HG03175 (cell line): ENCODE measurements around the gene SIM2.

Experiments used
- ATAC-seq: cut with Tn5 transposase; IDR thresholded peaks from one replicate; pipeline ENCODE4 v1.9.1; 2021; ENCODE audit warnings: mild to moderate bottlenecking, moderate library complexity; ENCODE audit not compliant: unreplicated experiment

Gene SIM2

DNA sequence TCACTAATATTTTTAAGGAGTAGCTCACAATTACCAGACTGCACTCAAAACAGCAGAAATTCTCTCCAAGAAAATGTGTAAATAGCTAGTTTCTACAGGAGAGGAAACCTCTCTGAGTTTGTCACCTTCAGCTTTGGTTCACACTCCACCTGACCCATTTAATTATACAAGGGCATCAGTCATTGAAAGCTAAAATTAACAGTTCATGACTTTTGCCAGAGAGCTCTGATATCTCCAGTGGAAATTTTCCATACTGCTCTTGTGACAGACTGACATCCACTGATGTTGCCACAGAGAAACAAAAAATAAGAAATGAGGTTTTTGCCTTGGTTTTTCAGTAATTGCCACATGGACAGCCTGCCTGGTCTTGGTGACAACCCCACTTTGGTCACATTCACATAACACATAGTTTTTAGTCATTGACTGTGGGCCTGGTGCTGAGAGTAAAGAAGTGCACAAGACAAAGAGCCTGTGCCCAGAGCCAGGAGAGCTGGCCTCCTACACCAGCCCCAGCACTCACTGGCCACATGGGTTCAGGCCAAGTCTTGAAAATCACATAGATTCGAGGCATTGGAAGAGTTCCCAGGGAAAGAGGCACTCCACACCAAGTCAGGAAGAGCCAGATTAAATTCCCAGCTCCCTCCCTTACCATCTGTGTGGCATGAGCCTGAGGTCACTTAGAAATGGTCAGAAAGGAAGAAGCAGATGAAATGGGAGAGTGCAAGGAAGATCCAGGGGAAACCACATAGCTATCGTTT is 13.8 kb upstream of the SIM2 start:
- no peak for ATAC-seq

DNA sequence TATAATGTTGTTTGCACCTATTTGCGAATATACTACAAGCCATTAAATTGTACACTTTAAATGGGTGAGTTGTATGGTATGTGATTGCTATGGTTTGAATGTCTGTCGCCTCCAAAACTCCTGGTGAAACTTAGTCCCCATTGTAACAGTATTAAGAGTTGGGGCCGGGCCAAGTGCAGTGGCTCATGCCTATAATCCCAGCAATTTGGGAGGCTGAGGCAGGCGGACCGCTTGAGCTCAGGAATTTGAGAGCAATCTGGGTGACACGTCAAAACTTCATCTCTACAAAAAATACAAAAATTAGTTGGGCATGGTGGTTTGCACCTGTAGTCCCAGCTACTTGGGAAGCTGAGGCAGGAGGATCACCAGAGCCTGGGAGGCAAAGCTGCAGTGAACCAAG is 12.0 kb upstream of the SIM2 start:
- no peak for ATAC-seq

DNA sequence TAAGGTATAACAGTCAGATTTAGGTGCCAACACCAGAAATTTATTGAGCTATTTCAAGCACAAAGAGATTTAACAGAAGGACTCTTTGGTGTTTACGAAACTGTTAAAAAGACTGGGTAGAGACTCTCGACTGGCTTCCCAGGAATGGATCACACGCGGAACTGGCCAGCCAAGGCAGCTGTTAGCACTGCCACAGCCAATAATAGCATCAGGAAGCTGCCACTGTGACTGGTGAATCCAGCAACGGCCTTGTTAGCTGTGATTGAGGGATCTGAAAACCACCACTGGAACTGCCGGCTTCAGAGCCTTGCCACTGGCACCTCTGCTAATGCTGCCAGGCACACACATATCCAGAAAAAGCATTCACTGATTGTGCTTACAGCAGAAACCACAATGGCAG is 10.6 kb upstream of the SIM2 start:
- ATAC-seq, result no peak

DNA sequence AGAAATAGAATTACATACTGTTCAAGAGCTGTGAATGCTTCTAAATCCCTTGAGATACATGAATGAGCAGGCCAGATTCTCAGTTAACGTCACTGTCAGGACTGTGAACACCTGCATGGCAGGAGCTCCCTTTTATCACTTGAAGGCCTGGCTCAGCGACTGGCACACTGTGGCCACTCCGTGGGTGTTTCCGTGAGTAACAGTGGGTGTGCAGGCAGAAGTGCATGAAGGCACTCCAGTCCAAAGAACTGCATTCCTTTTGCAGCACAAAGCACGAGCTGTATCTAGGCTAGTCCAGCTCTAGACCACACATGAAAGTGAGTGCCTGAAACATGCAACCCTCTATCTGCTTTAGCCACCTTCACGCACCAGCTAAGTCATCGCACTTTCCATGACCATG is 9.6 kb upstream of the SIM2 start:
- no peak for ATAC-seq

DNA sequence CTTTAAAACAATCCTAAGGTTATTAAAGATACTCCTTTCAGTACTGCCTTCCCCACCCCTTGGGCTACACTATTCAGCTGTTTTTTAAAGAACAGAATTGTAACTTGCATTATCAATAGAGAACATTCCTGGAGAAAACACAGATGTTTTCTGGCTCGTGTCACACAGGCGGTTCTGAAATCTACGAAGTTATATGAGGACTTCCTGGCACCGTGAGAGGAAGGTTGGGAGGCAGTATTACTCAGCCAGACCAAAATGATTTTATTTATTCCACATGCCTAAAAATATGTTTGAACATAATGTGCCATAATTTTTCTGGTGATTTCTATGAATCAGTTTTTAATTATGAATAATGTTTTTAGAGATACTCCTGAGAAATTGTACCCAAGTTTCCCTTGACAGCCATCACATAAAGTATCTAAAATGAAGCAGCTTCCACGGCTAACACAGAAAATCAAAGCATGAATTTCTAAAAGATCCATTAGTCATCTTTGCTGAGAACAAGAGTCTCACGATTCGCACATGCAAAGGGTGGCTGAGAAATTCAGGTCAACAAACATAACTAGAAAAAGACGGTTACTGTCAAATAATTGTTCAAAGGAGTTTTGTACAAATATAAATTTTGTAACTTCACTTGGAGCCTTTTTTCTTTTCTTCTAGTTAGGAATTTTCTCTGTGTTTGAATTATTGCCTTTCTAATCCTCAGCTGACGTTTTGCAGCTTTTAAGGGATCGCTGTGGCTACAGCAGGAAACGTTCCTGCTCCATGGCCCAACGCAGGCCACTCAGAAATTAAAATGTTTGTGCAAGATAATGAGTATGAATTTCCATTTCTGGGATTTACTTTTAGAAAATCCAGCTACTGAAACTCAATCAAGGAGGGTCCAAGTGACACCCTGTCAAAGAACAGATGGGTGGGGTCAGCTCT is 8.0 kb upstream of the SIM2 start:
- no peak for ATAC-seq

DNA sequence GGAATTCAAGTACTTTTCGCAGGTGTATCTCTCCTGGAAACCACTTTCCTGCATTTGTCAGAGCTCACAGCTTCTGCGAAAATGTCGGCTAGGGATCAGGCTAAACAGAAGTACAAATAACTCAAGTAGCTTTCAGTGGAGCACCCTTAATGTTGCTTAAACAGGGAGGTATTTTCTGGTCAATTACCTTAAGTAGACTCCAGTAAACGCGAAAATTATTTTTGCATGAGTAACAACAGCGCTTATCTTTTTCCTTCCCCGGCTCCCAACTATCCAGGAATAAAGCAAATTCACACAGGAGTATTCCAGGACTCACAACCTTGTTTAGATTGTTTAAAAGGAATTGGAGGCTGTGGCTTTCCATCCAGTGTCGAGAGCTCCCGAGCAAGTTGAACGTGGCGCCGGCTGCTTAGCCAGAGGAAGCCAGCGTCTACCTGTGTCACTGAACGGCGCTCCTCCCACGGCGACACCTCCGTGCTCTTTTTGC is 7.3 kb upstream of the SIM2 start:
- no peak for ATAC-seq

DNA sequence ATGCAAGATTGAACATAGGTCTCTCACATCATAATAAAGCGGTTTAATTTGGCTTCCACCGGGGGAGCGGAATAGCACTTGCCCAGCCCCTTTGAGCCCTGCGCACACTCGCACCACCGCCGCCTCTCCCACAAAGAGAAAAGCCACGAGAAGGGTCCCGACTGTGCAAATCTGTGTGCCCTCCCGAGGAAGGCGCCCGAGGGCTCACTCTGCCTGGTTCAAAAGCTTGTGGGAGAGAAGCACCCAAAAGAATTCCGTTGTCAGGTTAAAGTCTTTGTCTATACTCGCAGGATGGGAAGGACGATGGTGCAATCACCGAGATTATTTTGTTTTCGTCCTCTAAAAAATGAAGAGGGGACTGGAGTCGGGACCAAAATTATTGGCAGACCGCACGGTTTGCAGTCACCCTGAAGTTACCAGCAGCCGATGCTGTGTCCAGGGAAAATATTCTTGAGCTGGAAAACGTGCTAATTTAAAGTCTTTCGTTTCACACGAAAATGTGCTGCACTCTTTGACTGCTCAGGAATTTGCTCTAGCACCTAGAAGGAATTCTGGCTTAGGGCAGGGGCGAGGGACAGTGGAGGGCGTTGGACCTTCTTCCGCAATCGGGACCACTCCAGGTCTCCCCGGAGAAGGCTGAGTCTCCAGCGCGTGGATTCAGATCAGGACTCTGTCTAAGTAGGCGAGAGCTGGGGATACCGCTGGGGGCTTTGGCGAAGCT is 6.6 kb upstream of the SIM2 start:
- ATAC-seq, result no peak

DNA sequence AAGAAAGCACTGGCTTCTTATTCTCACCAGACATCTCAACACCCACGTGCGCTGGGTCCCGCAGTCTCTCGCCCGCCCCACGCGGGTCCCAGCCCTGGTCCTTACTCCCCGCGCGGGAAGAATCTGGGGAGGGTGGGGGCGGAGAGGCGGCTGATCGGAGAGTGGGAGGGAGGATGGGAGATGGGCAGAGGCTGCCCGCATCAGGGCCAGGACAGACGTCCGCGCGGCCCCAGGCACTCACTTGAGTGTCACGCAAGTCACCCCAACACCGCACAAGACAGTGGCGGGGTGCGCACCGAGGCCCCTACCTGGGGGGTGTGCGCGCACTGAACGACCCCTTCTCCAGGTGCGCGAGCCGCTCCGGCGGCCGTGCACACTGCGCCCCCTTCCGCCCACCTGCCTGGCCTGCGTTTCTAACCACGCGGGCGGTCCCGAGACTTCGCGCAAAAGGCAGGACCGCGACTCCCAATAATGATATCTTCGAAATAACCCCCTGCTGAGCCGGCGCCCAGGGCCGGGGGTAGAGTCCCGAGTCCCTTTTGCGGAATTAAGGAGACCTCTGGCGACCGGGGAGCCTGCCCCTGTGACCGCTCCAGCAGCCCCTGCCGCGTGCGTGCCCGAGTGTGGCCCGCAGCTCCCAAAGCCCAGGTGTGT is 6.0 kb upstream of the SIM2 start:
- no peak for ATAC-seq

DNA sequence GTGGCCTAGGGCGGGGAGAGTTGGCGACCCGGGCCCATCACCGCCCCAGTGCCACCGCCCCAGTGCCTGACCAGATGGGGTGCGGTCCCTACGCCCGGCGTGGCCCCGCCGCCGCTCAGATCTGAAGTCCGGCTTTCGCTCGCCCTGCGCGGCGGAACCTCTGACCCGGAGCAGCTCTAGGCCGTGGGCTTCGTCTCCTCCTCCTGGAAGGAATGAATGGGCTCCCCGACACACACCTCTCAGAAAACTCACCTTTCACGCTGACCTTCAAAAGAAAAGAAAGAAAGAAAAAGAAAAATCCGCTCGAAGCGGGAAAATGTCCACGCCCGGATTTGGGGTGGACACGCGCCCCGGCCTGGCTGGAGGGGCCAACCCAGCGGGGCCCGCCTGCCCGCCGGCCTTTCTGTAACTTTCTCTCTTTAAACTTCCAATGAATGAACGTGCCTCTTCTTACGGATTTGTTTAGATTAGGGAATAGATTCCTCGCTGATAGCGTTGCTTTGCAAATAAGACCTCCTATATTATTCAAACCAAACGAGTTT is 5.4 kb upstream of the SIM2 start:
- no peak for ATAC-seq

DNA sequence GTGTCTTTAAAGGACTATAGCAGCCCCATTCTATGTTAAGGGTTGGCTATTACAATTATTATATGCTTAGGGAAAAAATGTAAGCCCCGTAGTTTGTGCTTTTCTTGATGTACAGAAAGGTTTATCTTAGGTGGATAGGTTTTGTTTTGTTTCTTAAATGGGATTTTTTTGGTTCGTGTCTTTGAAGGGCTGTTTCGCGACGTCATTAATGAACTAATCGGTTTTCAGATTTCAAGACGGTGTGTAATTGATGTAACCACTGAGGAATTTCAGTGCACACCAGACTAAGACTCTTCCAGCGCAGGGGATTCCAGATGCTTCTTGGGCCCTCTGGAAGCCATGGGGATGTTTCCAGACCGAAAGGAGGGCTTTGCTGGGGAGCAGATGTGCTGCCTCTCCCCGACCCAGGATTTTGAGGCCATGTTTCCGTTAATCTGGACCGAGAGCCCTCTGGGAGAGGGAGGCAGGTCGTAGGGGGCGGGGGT is 4.8 kb upstream of the SIM2 start:
- ATAC-seq, result no peak

DNA sequence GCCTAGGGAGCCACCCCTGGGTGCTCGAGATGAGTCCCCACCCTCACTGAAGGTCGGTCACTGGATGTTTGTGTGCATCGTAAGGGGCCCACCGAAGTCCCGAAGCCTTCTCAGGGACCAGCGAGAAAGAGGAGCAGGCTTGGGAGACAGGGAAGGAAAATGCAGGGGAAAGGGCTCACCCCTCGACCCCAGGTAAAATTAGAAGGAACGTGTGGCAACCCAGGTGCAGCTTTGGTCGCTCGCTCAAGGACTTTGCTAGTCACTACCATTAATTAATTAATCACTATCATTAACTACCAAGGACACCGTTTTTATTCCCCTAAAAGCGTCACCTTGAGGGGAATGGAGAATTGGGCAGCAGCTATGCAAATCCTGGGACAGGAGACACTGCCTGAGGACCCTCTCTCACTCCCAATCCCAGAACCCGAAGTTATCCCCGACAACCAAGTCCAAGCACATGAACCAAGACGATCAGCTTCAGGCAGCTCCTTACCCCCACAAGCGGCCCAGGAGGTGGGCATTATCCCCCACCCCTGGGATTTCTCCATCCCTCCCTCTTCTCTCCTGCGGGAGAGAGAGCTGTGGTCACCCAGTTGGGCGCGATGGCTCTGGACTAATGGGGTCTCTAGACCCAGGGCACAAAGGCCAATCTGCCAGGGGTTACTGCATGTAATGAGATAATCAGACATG is 4.2 kb upstream of the SIM2 start:
- no peak for ATAC-seq

DNA sequence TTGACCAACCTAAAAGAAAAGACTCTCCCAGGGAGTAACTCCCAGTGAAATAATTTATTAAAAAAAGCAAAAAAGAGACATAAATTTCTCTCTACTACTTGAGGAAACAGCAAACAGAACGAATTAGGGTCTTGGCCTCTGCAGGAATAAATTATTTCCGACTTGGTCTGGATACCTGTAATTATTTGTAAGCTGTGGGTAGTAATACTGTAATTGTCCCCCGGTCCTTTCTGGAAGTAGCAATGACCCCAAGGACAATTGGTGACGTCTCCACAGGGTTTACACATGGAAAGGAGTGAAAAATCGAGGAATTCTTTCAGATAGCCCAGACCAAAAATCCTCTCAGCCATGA is 3.7 kb upstream of the SIM2 start:
- no peak for ATAC-seq

DNA sequence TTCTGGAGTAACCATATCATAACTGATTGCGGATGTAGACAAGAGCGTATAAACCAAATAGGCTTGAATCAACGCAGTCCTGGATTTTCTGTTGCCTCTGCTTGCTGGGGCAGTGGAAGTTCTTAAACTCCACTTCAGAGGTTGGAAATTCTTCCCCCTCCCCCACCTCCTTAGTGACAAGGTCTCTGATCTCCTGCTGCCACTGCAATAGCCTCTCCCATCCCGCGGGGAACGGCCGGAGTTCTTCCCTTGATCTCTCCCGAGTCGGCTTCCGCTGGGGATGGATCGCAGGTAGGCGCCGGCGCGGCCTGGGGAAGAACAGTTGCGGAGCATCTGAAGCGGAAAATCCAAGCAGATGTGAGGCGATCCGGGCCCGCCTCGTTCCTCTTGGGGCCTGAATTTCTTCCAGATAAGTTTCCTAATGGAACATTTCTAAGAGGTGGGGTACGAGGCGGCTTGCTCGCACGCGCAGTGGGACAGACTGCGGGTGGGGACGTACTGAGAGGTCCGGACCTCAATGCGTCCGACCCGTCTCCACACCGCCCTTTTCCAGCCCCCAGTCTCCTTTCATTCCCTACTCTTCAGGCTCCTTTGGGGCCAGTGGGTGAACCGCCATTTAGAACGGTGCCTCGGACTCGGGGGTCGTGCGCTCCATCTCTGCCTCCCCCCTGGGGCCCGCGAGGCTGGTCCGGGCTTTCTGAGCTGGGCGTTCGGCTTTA is 3.1 kb upstream of the SIM2 start:
- no peak for ATAC-seq

DNA sequence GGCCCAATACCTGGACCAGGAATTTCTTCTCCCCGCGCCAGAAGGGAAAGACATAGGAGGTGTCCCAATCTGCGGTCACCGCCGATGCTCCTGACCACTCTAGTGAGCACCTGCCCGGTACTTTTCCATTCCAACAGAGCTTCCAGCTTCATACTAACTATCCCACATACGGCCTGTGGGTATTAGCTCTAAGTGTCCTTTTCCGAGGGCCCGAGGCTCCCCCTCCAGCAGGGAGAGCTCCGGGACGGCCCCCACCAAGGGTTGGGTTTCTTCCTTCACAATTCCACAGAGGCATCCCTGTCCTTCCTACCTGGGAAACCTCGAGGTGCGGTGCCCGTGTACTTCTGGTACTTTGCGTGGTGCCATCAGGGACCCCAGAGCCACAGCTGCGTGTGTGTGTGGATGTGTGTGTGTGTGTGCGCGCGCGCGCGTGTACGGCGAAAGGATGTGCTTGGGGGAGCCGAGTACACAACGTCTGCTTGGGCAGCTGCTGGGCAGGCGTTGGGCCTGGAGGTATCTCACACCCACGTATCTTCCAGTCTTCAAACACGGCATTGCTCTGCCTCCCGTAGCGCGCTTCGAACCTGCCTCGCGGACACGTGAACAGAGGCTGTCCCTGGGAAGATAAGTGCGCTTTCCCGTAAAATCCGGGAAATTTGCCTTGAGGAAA is 2.4 kb upstream of the SIM2 start:
- ATAC-seq, result no peak

DNA sequence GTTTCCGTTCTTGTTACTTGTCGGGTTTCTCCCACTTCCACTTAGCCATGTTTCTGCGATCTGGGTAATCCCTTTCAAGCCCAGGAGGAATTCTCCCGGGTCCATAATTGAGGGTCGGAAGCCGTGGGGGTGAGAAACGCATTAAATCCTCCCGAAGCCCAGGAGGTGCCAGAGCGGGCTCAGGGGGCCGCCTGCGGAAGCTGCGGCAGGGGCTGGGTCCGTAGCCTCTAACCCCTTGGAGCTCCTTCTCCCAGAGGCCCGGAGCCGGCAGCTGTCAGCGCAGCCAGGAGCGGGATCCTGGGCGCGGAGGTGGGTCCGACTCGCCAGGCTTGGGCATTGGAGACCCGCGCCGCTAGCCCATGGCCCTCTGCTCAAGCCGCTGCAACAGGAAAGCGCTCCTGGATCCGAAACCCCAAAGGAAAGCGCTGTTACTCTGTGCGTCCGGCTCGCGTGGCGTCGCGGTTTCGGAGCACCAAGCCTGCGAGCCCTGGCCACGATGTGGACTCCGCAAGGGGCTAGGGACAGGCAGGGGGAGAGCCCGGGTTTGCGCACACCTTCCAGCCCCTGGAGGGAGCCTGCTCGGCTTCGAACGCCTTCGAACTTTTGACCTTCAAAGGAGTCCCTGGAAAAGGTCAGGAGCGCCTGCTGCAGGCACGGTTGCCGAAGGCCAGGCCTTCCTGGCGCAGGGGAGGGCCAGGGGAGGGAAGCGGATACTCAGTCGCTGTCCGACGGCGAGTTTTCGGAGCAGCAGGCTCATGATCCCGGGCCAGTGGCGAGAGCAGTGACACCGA is 1.7 kb upstream of the SIM2 start:
- no peak for ATAC-seq

DNA sequence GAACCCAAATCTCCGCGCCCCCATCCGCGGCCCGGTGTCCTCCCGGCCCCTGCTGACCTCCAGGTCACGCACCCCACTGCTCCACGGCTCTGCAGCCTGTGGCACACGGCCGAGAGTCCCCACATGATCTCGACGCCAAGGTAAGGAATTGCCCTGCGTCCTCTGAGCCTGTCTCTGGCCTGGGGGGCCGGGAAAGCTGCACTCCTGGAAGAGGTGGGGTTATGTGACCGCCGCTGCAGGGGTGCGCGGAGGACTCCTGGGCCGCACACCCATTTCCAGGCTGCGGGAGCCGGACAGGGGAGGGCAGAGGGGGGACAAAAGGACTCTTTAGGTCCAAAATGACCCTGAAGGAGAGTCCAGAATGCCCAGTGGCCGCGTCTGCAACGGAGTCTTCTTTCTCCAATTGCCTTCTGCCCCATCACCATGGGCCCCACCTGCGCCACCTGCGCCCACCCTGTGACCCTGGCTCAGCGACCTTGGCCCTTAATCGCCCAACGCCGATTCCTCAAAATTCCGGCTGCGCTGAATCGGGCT is 997 bp upstream of the SIM2 start:
- ATAC-seq, result no peak

DNA sequence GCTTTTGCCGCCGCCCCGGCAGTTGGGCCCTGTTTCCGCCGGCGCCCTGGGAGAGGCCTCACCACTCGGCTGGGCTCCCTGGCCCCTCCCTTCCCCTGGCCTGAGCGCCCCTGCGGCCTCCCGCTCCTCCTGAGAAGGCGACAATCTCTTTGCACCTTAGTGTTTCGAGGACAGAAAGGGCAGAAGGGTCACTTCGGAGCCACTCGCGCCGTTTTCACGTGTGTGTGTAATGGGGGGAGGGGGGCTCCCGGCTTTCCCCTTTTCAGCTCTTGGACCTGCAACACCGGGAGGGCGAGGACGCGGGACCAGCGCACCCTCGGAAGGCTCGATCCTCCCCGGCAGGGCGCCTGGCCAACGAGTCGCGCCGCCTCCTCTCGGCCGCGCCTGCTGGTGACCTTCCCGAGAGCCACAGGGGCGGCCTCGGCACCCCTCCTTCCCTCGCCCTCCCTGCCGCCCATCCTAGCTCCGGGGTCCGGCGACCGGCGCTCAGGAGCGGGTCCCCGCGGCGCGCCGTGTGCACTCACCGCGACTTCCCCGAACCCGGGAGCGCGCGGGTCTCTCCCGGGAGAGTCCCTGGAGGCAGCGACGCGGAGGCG is 432 bp upstream of the SIM2 start:
- ATAC-seq, result no peak
